Urinary bladder (tissue), 4 donors: ENCODE data around the gene NPAS3. TPM values are rescaled to one million over a fixed set of nuclear protein-coding genes. Genes with fewer than 3 reads are reported as not detected.

Source experiments
- DNase-seq: peaks from one replicate; pipeline ENCODE4 v3.0.0-alpha.2; 2015; ENCODE audit errors: extremely low spot score
- H3K27ac ChIP-seq: one replicate; pipeline ENCODE4 v1.5.1; 2013; ENCODE audit warnings: low read depth, mild to moderate bottlenecking, moderate library complexity
- H3K36me3 ChIP-seq: one replicate; pipeline ENCODE4 v1.6.1; 2013; ENCODE audit warnings: mild to moderate bottlenecking, moderate library complexity; ENCODE audit not compliant: insufficient read depth
- H3K4me1 ChIP-seq: one replicate; pipeline ENCODE4 v1.6.1; 2013; ENCODE audit warnings: mild to moderate bottlenecking, moderate library complexity; ENCODE audit not compliant: insufficient read depth
- H3K4me3 ChIP-seq: one replicate; pipeline ENCODE4 v1.5.1; 2013; ENCODE audit warnings: low read depth, low read length
- WGBS: extraction: QIAGEN DNeasy Blood & Tissue Kit; methylation state at CpG from one replicate; pipeline ENCODE4 v1.1.7; 2013; 5-methylcytosine and 5-hydroxymethylcytosine counted together
- polyA plus RNA-seq: library from polyadenylated mRNA; stranded (reverse); fragments of 200-250 nt; gene quantifications from one replicate; pipeline ENCODE4 v1.2.3, GENCODE V29; 2013
- total RNA-seq: library from RNA; depleted of rRNA; stranded (reverse); fragments of >200 nt; gene quantifications from one replicate; pipeline ENCODE4 v1.2.3, GENCODE V29; 2014
- donor health status: healthy with polysubstance abuse.
- donor health status: healthy.

NPAS3 gene
- total and polyA plus RNA-seq, 2 donors, result 1.0 to 7.1 TPM

GRCh38 chr14:33451211-33451610 is 512.5 kb downstream of the NPAS3 start:
- no peak overlapping the region for H3K27ac ChIP-seq
- no peak overlapping the region for H3K4me3 ChIP-seq
- 69% methylated on average over 3 of the region's 3 CpGs for WGBS
- H3K36me3 ChIP-seq, result no peaks in the 10 kb centered on the region
- no peaks in the 10 kb centered on the region for H3K4me1 ChIP-seq
- DNase-seq, result no peak

- H3K4me3 ChIP-seq, result no peak overlapping the region
- DNase-seq, result no peak
- no peaks in the 10 kb centered on the region for H3K4me1 ChIP-seq
- no peak overlapping the region for H3K27ac ChIP-seq
- H3K36me3 ChIP-seq, result no peaks in the 10 kb centered on the region
- WGBS, result 99% methylated on average over 3 of the region's 3 CpGs
Measured at GRCh38 chr14:33452995-33453394, 514.3 kb downstream of the NPAS3 start.

GRCh38 chr14:33454022-33454595 is 515.4 kb downstream of the NPAS3 start:
- Histone ChIP-seq H3K27ac (no peak overlapping the region), H3K36me3 (no peaks in the 10 kb centered on the region), H3K4me3 (no peak overlapping the region), H3K4me1 (no peaks in the 10 kb centered on the region)
- WGBS, result 31% methylated on average over 1 of the region's 1 CpG
- no peak for DNase-seq

- H3K27ac ChIP-seq, result no peak overlapping the region
- no peaks in the 10 kb centered on the region for H3K36me3 ChIP-seq
- no peak for DNase-seq
- 68% methylated on average over 7 of the region's 7 CpGs for WGBS
- H3K4me3 ChIP-seq, result no peak overlapping the region
- H3K4me1 ChIP-seq, result no peaks in the 10 kb centered on the region
Measured at GRCh38 chr14:33454707-33455106, 516.0 kb downstream of the NPAS3 start.

- Histone ChIP-seq H3K27ac (no peak overlapping the region), H3K36me3 (no peaks in the 10 kb centered on the region), H3K4me1 (no peaks in the 10 kb centered on the region), H3K4me3 (no peak overlapping the region)
- no peak for DNase-seq
- 80% methylated on average over 5 of the region's 5 CpGs for WGBS
Measured at GRCh38 chr14:33455654-33456345, 517.1 kb downstream of the NPAS3 start.

- DNase-seq, result no peak
- Histone ChIP-seq H3K27ac (no peak overlapping the region), H3K36me3 (no peaks in the 10 kb centered on the region), H3K4me3 (no peak overlapping the region), H3K4me1 (no peaks in the 10 kb centered on the region)
- 88% methylated on average over 4 of the region's 4 CpGs for WGBS
Measured at GRCh38 chr14:33457021-33457420, 518.3 kb downstream of the NPAS3 start.

- Histone ChIP-seq H3K4me1 (no peaks in the 10 kb centered on the region), H3K27ac (no peak overlapping the region), H3K4me3 (no peak overlapping the region), H3K36me3 (no peaks in the 10 kb centered on the region)
- 85% methylated on average over 7 of the region's 7 CpGs for WGBS
- no peak for DNase-seq
Measured at GRCh38 chr14:33457617-33458016, 518.9 kb downstream of the NPAS3 start.

- Histone ChIP-seq H3K36me3 (no peaks in the 10 kb centered on the region), H3K27ac (no peak overlapping the region), H3K4me1 (no peaks in the 10 kb centered on the region), H3K4me3 (no peak overlapping the region)
- 40% methylated on average over 1 of the region's 1 CpG for WGBS
- DNase-seq, result no peak
Measured at GRCh38 chr14:33460164-33460563, 521.5 kb downstream of the NPAS3 start.

- Histone ChIP-seq H3K27ac (no peak overlapping the region), H3K4me3 (no peak overlapping the region), H3K36me3 (no peaks in the 10 kb centered on the region), H3K4me1 (no peaks in the 10 kb centered on the region)
- no peak for DNase-seq
- 53% methylated on average over 4 of the region's 4 CpGs for WGBS
Measured at GRCh38 chr14:33461036-33461435, 522.4 kb downstream of the NPAS3 start.

GRCh38 chr14:33463731-33464130 is 525.1 kb downstream of the NPAS3 start:
- no peak for DNase-seq
- WGBS, result 98% methylated on average over 2 of the region's 2 CpGs
- Histone ChIP-seq H3K4me1 (no peaks in the 10 kb centered on the region), H3K36me3 (no peaks in the 10 kb centered on the region), H3K4me3 (no peak overlapping the region), H3K27ac (no peak overlapping the region)

- Histone ChIP-seq H3K4me3 (no peak overlapping the region), H3K36me3 (no peaks in the 10 kb centered on the region), H3K27ac (no peak overlapping the region), H3K4me1 (no peaks in the 10 kb centered on the region)
- 83% methylated on average over 10 of the region's 10 CpGs for WGBS
- DNase-seq, result no peak
Measured at GRCh38 chr14:33464254-33464962, 525.7 kb downstream of the NPAS3 start.

- no peak for DNase-seq
- Histone ChIP-seq H3K4me3 (no peak overlapping the region), H3K4me1 (no peaks in the 10 kb centered on the region), H3K36me3 (no peaks in the 10 kb centered on the region), H3K27ac (no peak overlapping the region)
- 85% methylated on average over 10 of the region's 10 CpGs for whole genome bisulfite sequencing
Measured at GRCh38 chr14:33465846-33466700, 527.4 kb downstream of the NPAS3 start.

- DNase-seq, result no peak
- Histone ChIP-seq H3K4me1 (no peaks in the 10 kb centered on the region), H3K27ac (no peak overlapping the region), H3K36me3 (no peaks in the 10 kb centered on the region), H3K4me3 (no peak overlapping the region)
- WGBS, result 90% methylated on average over 4 of the region's 4 CpGs
Measured at GRCh38 chr14:33467971-33468370, 529.3 kb downstream of the NPAS3 start.
